Right renal cortex interstitium (tissue), 3 donors: ENCODE data around the gene HS3ST6. TPM values are rescaled to one million over a fixed set of nuclear protein-coding genes. Genes with fewer than 3 reads are reported as not detected.
"Not testable (repeated sequence)": the region's sequence is repeated elsewhere in the genome, so short reads cannot be mapped to it uniquely, and the experiment has no call there.

Experiments
- DNase-seq, 3 donors: peaks; one replicate each; pipeline ENCODE4 v3.0.0-alpha.2; 2013; ENCODE audit warnings: low read depth in 3 of 3, low spot score in 2 of 3
- polyA plus RNA-seq, 3 donors: library from polyadenylated mRNA; unstranded; fragments of 120-200 nt; gene quantifications; one replicate each; pipeline ENCODE4 v1.2.1, GENCODE V29; 2013; ENCODE audit not compliant: insufficient read length in 3 of 3

HS3ST6 gene
- polyA plus RNA-seq, 3 donors, result 0.12 to 0.24 (median 0.17) TPM

GRCh38 chr16:1947369-1947670, 29.1 kb upstream of the HS3ST6 start:
- DNase-seq, result no peak

GRCh38 chr16:1946495-1947368, 28.5 kb upstream of the HS3ST6 start:
- DNase-seq, result no peak

GRCh38 chr16:1945559-1946391, 27.6 kb upstream of the HS3ST6 start:
- no peak for DNase-seq

GRCh38 chr16:1944612-1945199, 26.5 kb upstream of the HS3ST6 start:
- DNase-seq, result no peak

- peak; percentile 92 to 98 (median 98) for DNase-seq
These were observed 24.9 kb upstream of the HS3ST6 start, which contains the start of gene MSRB1 for GRCh38 chr16:1942810-1943726. MSRB1 (minus strand) TSS chr16:1943199; CDS start chr16:1943156, 43 bp downstream.

- no peak for DNase-seq
These were observed 24.0 kb upstream of the HS3ST6 start for GRCh38 chr16:1942047-1942809.

- DNase-seq, result no peak
These were observed 23.2 kb upstream of the HS3ST6 start for GRCh38 chr16:1941162-1942046.

- DNase-seq, result no peak
These were observed 22.3 kb upstream of the HS3ST6 start for GRCh38 chr16:1940273-1941161.

- DNase-seq, result not testable (repeated sequence)
These were observed 21.6 kb upstream of the HS3ST6 start for GRCh38 chr16:1939833-1940232.

GRCh38 chr16:1938910-1939309, 20.7 kb upstream of the HS3ST6 start:
- no peak for DNase-seq

- no peak for DNase-seq
These were observed 20.1 kb upstream of the HS3ST6 start for GRCh38 chr16:1938316-1938715.

- DNase-seq, result no peak
These were observed 18.8 kb upstream of the HS3ST6 start for GRCh38 chr16:1936945-1937479.

- no peak for DNase-seq
These were observed 15.0 kb upstream of the HS3ST6 start for GRCh38 chr16:1933097-1933661.

- no peak for DNase-seq
These were observed 14.1 kb upstream of the HS3ST6 start for GRCh38 chr16:1932050-1933028.

- DNase-seq, result no peak
These were observed 12.1 kb upstream of the HS3ST6 start for GRCh38 chr16:1930338-1930720.
